HG02763 (cell line): ENCODE measurements around the gene WDR70.
"Not testable (repeated sequence)": the region's sequence is repeated elsewhere in the genome, so short reads cannot be mapped to it uniquely, and the experiment has no call there.

Source experiments
- ATAC-seq: cut with Tn5 transposase; IDR thresholded peaks from one replicate; pipeline ENCODE4 v1.9.1; 2021; ENCODE audit warnings: mild to moderate bottlenecking, moderate library complexity; ENCODE audit not compliant: unreplicated experiment

The WDR70 gene

GRCh38 chr5:37672118-37672588, 293.0 kb downstream of the WDR70 start:
- ATAC-seq: not testable (repeated sequence)

GRCh38 chr5:37674361-37674760, 295.2 kb downstream of the WDR70 start:
- ATAC-seq: not testable (repeated sequence)

- not testable (repeated sequence) for ATAC-seq
Observed at GRCh38 chr5:37679326-37679725, 300.2 kb downstream of the WDR70 start.

GRCh38 chr5:37679903-37680302, 300.8 kb downstream of the WDR70 start:
- ATAC-seq: not testable (repeated sequence)

GRCh38 chr5:37683072-37683471, 304.0 kb downstream of the WDR70 start:
- no peak for ATAC-seq

GRCh38 chr5:37685211-37685610, 306.1 kb downstream of the WDR70 start:
- no peak for ATAC-seq

GRCh38 chr5:37685816-37686215, 306.7 kb downstream of the WDR70 start:
- no peak for ATAC-seq

- not testable (repeated sequence) for ATAC-seq
Observed at GRCh38 chr5:37688925-37689324, 309.8 kb downstream of the WDR70 start.

- not testable (repeated sequence) for ATAC-seq
Observed at GRCh38 chr5:37694333-37694732, 315.2 kb downstream of the WDR70 start.

- no peak for ATAC-seq
Observed at GRCh38 chr5:37694867-37695266, 315.7 kb downstream of the WDR70 start.

GRCh38 chr5:37695647-37696046, 316.5 kb downstream of the WDR70 start:
- no peak for ATAC-seq

GRCh38 chr5:37696190-37697021, 317.3 kb downstream of the WDR70 start:
- no peak for ATAC-seq

GRCh38 chr5:37701868-37702267, 322.8 kb downstream of the WDR70 start:
- ATAC-seq: no peak

- ATAC-seq: no peak
Observed at GRCh38 chr5:37703841-37704241, 324.7 kb downstream of the WDR70 start.

- no peak for ATAC-seq
Observed at GRCh38 chr5:37704406-37704805, 325.3 kb downstream of the WDR70 start.

GRCh38 chr5:37709020-37709419, 329.9 kb downstream of the WDR70 start:
- ATAC-seq: no peak

GRCh38 chr5:37710965-37711364, 331.8 kb downstream of the WDR70 start:
- no peak for ATAC-seq

- ATAC-seq: no peak
Observed at GRCh38 chr5:37712750-37713149, 333.6 kb downstream of the WDR70 start.

GRCh38 chr5:37714756-37715155, 335.6 kb downstream of the WDR70 start:
- no peak for ATAC-seq

GRCh38 chr5:37715361-37715760, 336.2 kb downstream of the WDR70 start:
- no peak for ATAC-seq

GRCh38 chr5:37715992-37716391, 336.9 kb downstream of the WDR70 start:
- no peak for ATAC-seq

- no peak for ATAC-seq
Observed at GRCh38 chr5:37716405-37716804, 337.3 kb downstream of the WDR70 start.

- ATAC-seq: no peak
Observed at GRCh38 chr5:37717276-37717612, 338.1 kb downstream of the WDR70 start.
